Mesothelial cell of epicardium (in vitro differentiated cells): ENCODE data around the gene PGS1. TPM values are rescaled to one million over a fixed set of nuclear protein-coding genes. Genes with fewer than 3 reads are reported as not detected.

Source experiments
- DNase-seq, 2 experiments: peaks; one replicate each; pipeline ENCODE4 v3.0.0; 2021; ENCODE audit warnings: low spot score in 2 of 2; ENCODE audit not compliant: unreplicated experiment in 2 of 2
- H3K27ac Mint-ChIP-seq: 2 replicates; pipeline ENCODE4 v1.8.0; 2021; ENCODE audit warnings: mixed read lengths
- H3K27me3 Mint-ChIP-seq: 2 replicates; pipeline ENCODE4 v1.8.0; 2021; ENCODE audit warnings: low read depth, mixed read lengths
- H3K36me3 Mint-ChIP-seq: 2 replicates; pipeline ENCODE4 v1.8.0; 2021; ENCODE audit warnings: mixed read lengths
- H3K4me1 Mint-ChIP-seq: 2 replicates; pipeline ENCODE4 v1.8.0; 2021; ENCODE audit warnings: mixed read lengths
- H3K4me3 Mint-ChIP-seq: 2 replicates; pipeline ENCODE4 v1.8.0; 2021; ENCODE audit warnings: mild to moderate bottlenecking, moderate library complexity, mixed read lengths
- H3K9me3 Mint-ChIP-seq: 2 replicates; pipeline ENCODE4 v1.8.0; 2021; ENCODE audit warnings: mixed read lengths
- total RNA-seq: library from RNA; stranded (reverse); gene quantifications from 3 replicates; pipeline ENCODE4 v1.2.1, GENCODE V29; 2021
- TF ChIP-seq, protein P1 (sequence below): fragments of 200-600 bp; sonication (generic); IDR thresholded peaks from one replicate; pipeline ENCODE4 v1.5.0; 2021; ENCODE audit warnings: antibody characterized with exemption; ENCODE audit not compliant: unreplicated experiment

The PGS1 gene
- total RNA-seq, 1 donor from 2014 or later, result 62.3 TPM

DNA sequence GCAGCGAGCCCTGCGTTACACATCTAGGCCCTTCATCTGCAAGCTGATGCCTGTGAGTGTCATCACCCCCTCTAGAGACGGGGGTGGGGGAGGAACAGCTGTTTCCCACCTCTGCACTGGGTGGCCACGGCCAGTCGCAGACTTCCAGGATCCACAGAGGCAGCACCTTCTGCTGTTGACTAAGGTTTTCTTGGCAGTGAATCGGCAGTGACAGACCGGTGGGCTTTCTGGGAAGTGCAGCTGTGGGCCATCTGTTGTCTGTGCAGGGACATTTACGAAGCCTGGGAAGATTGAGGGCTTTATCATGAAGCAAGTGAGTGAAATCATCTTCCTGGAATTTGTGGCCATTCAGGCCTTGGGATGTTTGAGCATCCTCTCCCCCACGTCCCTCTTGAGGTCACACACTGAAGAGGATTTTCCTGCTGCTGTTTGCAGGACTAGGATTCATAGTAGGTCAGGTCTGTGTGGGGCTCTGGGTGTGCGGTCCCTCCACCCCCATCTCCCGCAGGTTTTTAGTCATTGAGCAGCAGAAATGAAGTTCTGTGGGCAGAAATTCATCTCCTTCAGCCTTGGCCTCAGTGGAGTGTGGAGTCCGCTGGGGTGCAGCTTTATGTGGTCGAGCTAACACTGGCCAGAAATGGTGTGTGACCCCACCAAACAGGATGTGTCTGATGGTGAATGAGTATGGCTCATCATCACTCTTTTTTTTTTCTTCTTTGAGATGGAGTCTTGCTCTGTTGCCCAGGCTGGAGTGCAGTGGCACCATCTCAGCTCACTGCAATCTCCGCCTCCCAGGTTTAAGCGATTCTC is 12.0 kb downstream of the PGS1 start:
- no peaks in the 10 kb centered on the region for H3K9me3 Mint-ChIP-seq
- H3K4me1 Mint-ChIP-seq, result peaks cover 40% of the 10 kb centered on the region
- peaks cover 8% of the 10 kb centered on the region for H3K36me3 Mint-ChIP-seq
- TF ChIP-seq, protein P1, sequence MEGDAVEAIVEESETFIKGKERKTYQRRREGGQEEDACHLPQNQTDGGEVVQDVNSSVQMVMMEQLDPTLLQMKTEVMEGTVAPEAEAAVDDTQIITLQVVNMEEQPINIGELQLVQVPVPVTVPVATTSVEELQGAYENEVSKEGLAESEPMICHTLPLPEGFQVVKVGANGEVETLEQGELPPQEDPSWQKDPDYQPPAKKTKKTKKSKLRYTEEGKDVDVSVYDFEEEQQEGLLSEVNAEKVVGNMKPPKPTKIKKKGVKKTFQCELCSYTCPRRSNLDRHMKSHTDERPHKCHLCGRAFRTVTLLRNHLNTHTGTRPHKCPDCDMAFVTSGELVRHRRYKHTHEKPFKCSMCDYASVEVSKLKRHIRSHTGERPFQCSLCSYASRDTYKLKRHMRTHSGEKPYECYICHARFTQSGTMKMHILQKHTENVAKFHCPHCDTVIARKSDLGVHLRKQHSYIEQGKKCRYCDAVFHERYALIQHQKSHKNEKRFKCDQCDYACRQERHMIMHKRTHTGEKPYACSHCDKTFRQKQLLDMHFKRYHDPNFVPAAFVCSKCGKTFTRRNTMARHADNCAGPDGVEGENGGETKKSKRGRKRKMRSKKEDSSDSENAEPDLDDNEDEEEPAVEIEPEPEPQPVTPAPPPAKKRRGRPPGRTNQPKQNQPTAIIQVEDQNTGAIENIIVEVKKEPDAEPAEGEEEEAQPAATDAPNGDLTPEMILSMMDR, result no peak
- H3K27me3 Mint-ChIP-seq, result no peaks in the 10 kb centered on the region
- no peak for DNase-seq
- peak overlapping the region; percentile 96 for H3K27ac Mint-ChIP-seq
- no peak overlapping the region for H3K4me3 Mint-ChIP-seq

DNA sequence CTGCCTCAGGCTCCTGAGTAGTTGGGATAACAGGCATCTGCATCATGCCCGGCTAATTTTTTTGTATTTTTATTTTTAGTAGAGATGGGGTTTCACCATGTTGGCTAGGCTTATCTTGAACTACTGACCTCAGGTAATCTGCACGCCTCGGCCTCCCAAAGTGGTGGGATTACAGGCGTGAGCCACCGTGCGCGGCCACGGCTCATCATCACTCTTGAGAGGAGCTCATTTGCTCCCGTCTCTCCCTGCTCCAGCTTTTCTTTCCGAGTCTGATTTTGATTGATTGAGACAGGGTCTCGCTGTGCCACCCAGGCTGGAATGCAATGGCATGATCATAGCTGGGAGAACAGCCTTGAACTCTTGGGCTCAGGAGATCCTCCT is 12.6 kb downstream of the PGS1 start:
- Mint-ChIP-seq H3K27me3 (no peaks in the 10 kb centered on the region), H3K4me1 (peaks cover 36% of the 10 kb centered on the region), H3K4me3 (no peak overlapping the region), H3K27ac (peak overlapping the region; percentile 96), H3K9me3 (no peaks in the 10 kb centered on the region), H3K36me3 (peaks cover 9% of the 10 kb centered on the region)
- DNase-seq, result no peak
- TF ChIP-seq, protein P1, result no peak

DNA sequence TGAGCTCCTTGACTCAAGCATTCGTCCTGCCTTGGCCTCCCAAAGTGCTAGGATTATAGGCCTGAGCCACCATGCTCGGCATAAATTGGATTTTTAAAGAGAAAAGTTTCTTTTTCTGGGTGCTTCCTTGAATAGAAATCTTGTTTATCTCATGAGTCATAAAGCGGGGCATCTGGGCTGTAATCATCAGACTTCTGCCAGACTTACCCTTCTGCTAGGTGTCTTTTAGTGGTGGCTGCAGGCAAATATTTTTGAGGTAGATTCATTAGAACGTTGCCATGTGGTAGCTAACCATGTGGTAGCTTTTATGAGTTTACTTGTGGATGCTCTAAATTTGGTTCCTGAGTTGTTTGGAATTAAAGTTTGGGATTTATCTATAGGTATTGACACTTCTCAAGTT is 13.4 kb downstream of the PGS1 start:
- Mint-ChIP-seq H3K27me3 (no peaks in the 10 kb centered on the region), H3K36me3 (peaks cover 14% of the 10 kb centered on the region), H3K4me1 (peaks cover 36% of the 10 kb centered on the region), H3K27ac (peak overlapping the region; percentile 96), H3K9me3 (no peaks in the 10 kb centered on the region), H3K4me3 (no peak overlapping the region)
- DNase-seq, result no peak
- TF ChIP-seq, protein P1, result no peak

DNA sequence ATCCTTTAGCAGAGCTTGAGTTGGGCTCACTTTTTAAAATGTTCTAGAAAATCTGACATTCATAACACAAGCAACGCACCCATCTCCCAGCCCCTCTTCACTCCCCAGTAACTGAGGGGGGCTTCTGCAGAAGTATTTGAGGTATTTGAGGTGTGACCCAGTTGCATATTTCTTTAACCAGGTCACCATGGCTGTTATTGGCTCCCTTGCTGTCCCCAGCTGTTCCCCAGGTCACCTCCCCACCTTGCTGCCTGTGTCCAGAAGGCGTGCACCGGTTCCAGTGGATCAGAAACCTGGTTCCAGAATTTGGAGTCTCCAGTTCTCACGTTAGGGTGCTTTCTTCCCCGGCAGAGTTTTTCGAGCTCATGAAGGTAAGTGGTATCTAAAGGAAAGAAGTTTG is 13.8 kb downstream of the PGS1 start:
- TF ChIP-seq, protein P1, result no peak
- no peak overlapping the region for H3K4me3 Mint-ChIP-seq
- H3K4me1 Mint-ChIP-seq, result peaks cover 36% of the 10 kb centered on the region
- peaks cover 14% of the 10 kb centered on the region for H3K36me3 Mint-ChIP-seq
- peak overlapping the region; percentile 96 for H3K27ac Mint-ChIP-seq
- no peak for DNase-seq
- no peaks in the 10 kb centered on the region for H3K27me3 Mint-ChIP-seq
- no peaks in the 10 kb centered on the region for H3K9me3 Mint-ChIP-seq

DNA sequence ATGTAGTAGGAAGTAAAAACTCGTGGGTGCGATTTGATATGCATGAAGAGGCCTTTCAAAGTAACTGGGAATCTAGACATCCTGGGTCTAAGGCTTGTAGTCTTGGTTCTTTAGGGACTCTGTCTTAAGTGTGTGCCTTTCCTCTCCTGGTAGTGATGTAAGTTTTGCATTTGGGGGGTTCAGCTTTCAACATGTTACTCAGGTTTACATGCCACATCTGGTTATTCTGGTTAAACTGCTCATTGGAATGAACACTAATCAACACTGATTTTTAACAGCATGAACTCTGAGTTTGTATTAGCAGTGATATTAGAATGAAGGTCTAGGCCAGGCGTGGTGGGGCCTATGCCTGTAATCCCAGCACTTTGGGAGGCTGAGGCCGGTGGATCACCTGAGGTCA is 15.1 kb downstream of the PGS1 start:
- peaks cover 14% of the 10 kb centered on the region for H3K36me3 Mint-ChIP-seq
- no peak overlapping the region for H3K4me3 Mint-ChIP-seq

More for the DNA sequence above, 15.1 kb downstream of the PGS1 start:
- no peaks in the 10 kb centered on the region for H3K9me3 Mint-ChIP-seq
- TF ChIP-seq, protein P1, result no peak
- peaks cover 31% of the 10 kb centered on the region for H3K4me1 Mint-ChIP-seq
- H3K27me3 Mint-ChIP-seq, result no peaks in the 10 kb centered on the region
- H3K27ac Mint-ChIP-seq, result peak overlapping the region; percentile 75
- DNase-seq, result no peak
